B cell (primary cell): ENCODE measurements around the gene NANOS2. TPM values are rescaled to one million over a fixed set of nuclear protein-coding genes. Genes with fewer than 3 reads are reported as not detected.

ENCODE experiments used
- ATAC-seq: fragments of 200-7000 bp; cut with Tn5 transposase; one replicate; pipeline ENCODE4 v1.10.0; 2021; ENCODE audit warnings: low read depth, mild to moderate bottlenecking, moderate number of reproducible peaks, moderate library complexity
- CTCF ChIA-PET: fragments of 350-600 bp; sonication (Branson Sonifier 250); formaldehyde crosslinking; loops from one replicate; lab custom pipeline; 2021; ENCODE audit warnings: antibody characterized with exemption, inconsistent platforms; lab: Charles Lee
- POLR2A ChIA-PET: fragments of 350-600 bp; sonication (Branson Sonifier 250); formaldehyde crosslinking; loops from one replicate; lab custom pipeline; 2021; ENCODE audit warnings: antibody characterized with exemption; lab: Charles Lee
- DNase-seq: peaks from one replicate; pipeline ENCODE4 v3.0.0; 2013
- H2AFZ ChIP-seq: 2 replicates; pipeline ENCODE4 v1.6.1; 2012; ENCODE audit warnings: mild to moderate bottlenecking, low read depth, low read length; ENCODE audit not compliant: insufficient read depth, poor library complexity, severe bottlenecking
- H3K27ac ChIP-seq, 2 donors: 1 replicate in 1 of 2; 2 replicates in 1 of 2; pipeline ENCODE4 v1.5.1; 2012 to 2013; ENCODE audit warnings: low read length in 2 of 2, mild to moderate bottlenecking in 2 of 2, moderate library complexity in 1 of 2
- H3K27me3 ChIP-seq, 4 experiments: fragments of 200-600 bp in 1 of 4; sonication (generic) in 1 of 4; replicated peaks in 1 of 4; 1 replicate in 2 of 4; 2 replicates in 2 of 4; pipeline versions ENCODE4 v1.6.1 to v1.7.0; 2013 to 2016; ENCODE audit warnings: low read length in 3 of 4, mild to moderate bottlenecking in 2 of 4, mixed read lengths in 1 of 4, moderate library complexity in 1 of 4; ENCODE audit not compliant: insufficient read depth in 4 of 4, control insufficient read depth in 3 of 4; ENCODE audit errors: control extremely low read depth in 1 of 4
- H3K36me3 ChIP-seq, 2 experiments: replicated peaks in 1 of 2; 1 replicate in 1 of 2; 2 replicates in 1 of 2; pipeline versions ENCODE4 v1.6.1 to v1.7.1; 2013; ENCODE audit warnings: low read length in 1 of 2; ENCODE audit not compliant: insufficient read depth in 2 of 2, control insufficient read depth in 1 of 2; ENCODE audit errors: control extremely low read depth in 1 of 2, extremely low read depth in 1 of 2
- H3K4me1 ChIP-seq, 2 donors: fragments of 200-600 bp in 1 of 2; sonication (generic) in 1 of 2; 1 replicate in 1 of 2; 2 replicates in 1 of 2; pipeline versions ENCODE4 v1.5.1 to v1.6.1; 2013 to 2017; ENCODE audit warnings: low read length in 2 of 2; ENCODE audit not compliant: control insufficient read depth in 2 of 2, insufficient read depth in 2 of 2
- H3K4me2 ChIP-seq: replicated peaks from 2 replicates; pipeline ENCODE3; 2012; ENCODE audit warnings: mild to moderate bottlenecking, low read depth, low read length; ENCODE audit not compliant: poor library complexity, severe bottlenecking
- H3K4me3 ChIP-seq, 5 experiments: fragments of 200-600 bp in 1 of 5; sonication (generic) in 1 of 5; 1 replicate in 3 of 5; 2 replicates in 2 of 5; pipeline versions ENCODE4 v1.5.1 to v1.7.0; 2011 to 2016; ENCODE audit warnings: low read length in 4 of 5, mild to moderate bottlenecking in 4 of 5, low read depth in 2 of 5, control low read depth in 1 of 5, moderate library complexity in 1 of 5; ENCODE audit not compliant: insufficient read depth in 1 of 5; ENCODE audit errors: control extremely low read depth in 1 of 5, extremely low read depth in 1 of 5
- H3K79me2 ChIP-seq: fragments of 200-600 bp; sonication (generic); one replicate; pipeline ENCODE4 v1.6.0; 2016; ENCODE audit warnings: low read length; ENCODE audit not compliant: control insufficient read depth, insufficient read depth
- H3K9ac ChIP-seq: fragments of 200-600 bp; sonication (generic); 2 replicates; pipeline ENCODE4 v1.6.1; 2017; ENCODE audit warnings: mild to moderate bottlenecking, low read length, moderate library complexity
- H3K9me3 ChIP-seq, 3 donors: one replicate each; pipeline versions ENCODE4 v1.6.1 to v1.7.1; 2013; ENCODE audit warnings: low read length in 2 of 3; ENCODE audit not compliant: control insufficient read depth in 2 of 3, insufficient read depth in 1 of 3; ENCODE audit errors: control extremely low read depth in 1 of 3
- H4K20me1 ChIP-seq: 2 replicates; pipeline ENCODE4 v1.6.0; 2012; ENCODE audit warnings: mild to moderate bottlenecking, low read length; ENCODE audit not compliant: insufficient read depth, control insufficient read depth, poor library complexity, severe bottlenecking
- H3K27ac Mint-ChIP-seq: one replicate; pipeline ENCODE4 v1.8.0; 2021; ENCODE audit warnings: mixed read lengths
- H3K27me3 Mint-ChIP-seq: one replicate; pipeline ENCODE4 v1.8.0; 2021; ENCODE audit warnings: mixed read lengths
- H3K4me1 Mint-ChIP-seq: one replicate; pipeline ENCODE4 v1.8.0; 2021; ENCODE audit warnings: mixed read lengths
- H3K4me3 Mint-ChIP-seq: one replicate; pipeline ENCODE4 v1.8.0; 2021; ENCODE audit warnings: mixed read lengths
- H3K9me3 Mint-ChIP-seq: one replicate; pipeline ENCODE4 v1.8.0; 2022; ENCODE audit warnings: mixed read lengths; ENCODE audit not compliant: insufficient read depth
- CTCF ChIP-seq: fragments of 200-600 bp; IDR thresholded peaks from one replicate; pipeline ENCODE4 v1.8.0; 2022; ENCODE audit warnings: antibody characterized with exemption, mild to moderate bottlenecking
- EZH2 ChIP-seq: IDR thresholded peaks from 2 replicates; pipeline ENCODE4 v1.6.1; 2012; ENCODE audit warnings: borderline replicate concordance, low read depth, mild to moderate bottlenecking, moderate library complexity, low read length; ENCODE audit not compliant: insufficient read depth, poor library complexity, severe bottlenecking
- WGBS: methylation state at CpG from one replicate; pipeline ENCODE4 v1.1.5; 2013; ENCODE audit warnings: missing lambda C conversion rate; ENCODE audit not compliant: insufficient coverage; 5-methylcytosine and 5-hydroxymethylcytosine counted together
- intact Hi-C: fragments of 100-400 bp; cut with micrococcal nuclease; formaldehyde crosslinking; loops from one replicate; pipeline ENCODE4 v1.10.0; 2022
- polyA plus RNA-seq: library from polyadenylated mRNA; depleted of rRNA; stranded (reverse); fragments of >200 nt; gene quantifications from 2 replicates; pipeline ENCODE4 v1.2.3, GENCODE V29; 2012
- total RNA-seq, 2 donors: library from RNA; stranded (reverse); fragments of 120-200 nt in 1 of 2; gene quantifications; 1 replicate in 1 of 2; 2 replicates in 1 of 2; pipeline versions ENCODE4 v1.2.3 to v1.2.4, GENCODE V29; 2013 to 2022

Gene NANOS2
- total and polyA plus RNA-seq, 2 donors (not counting 1 experiment from before 2014, with no cell fraction given), result not detected

- ATAC-seq (no peak), DNase-seq (no peak)
- Mint-ChIP-seq H3K9me3 (no peaks in the 10 kb centered on the region), H3K27ac (no peak overlapping the region), H3K4me1 (no peaks in the 10 kb centered on the region), H3K27me3 (peaks cover 10% of the 10 kb centered on the region), H3K4me3 (no peak overlapping the region)
- ChIA-PET POLR2A (no interaction called here), CTCF (interaction anchor here (0.6 to 0.7 kb wide), 2 partner anchors 13 to 479 kb away, joined by 3 read pairs; no protein-coding TSS in a partner anchor)
- no peak overlapping the region for H3K27ac ChIP-seq
- H3K4me1 ChIP-seq, result no peaks in the 10 kb centered on the region
- no peaks in the 10 kb centered on the region for H3K79me2 ChIP-seq
- 50% methylated on average over 2 of the region's 4 CpGs for whole genome bisulfite sequencing
- no peak overlapping the region for H3K9ac ChIP-seq
- H3K36me3 ChIP-seq, result no peaks in the 10 kb centered on the region
- no peak overlapping the region for H3K4me2 ChIP-seq
- no peak for TF ChIP-seq EZH2
- TF ChIP-seq CTCF, result no peak
- no peak overlapping the region for H2AFZ ChIP-seq
- H3K9me3 ChIP-seq, result no peaks in the 10 kb centered on the region
- intact Hi-C loops, result no loop called here
- no peaks in the 10 kb centered on the region for H4K20me1 ChIP-seq
- H3K27me3 ChIP-seq, result peaks cover 0 to 7% (median 0%) of the 10 kb centered on the region in 4 experiments
- H3K4me3 ChIP-seq, result no peak overlapping the region
Measured at GRCh38 chr19:45918721-45919120, 4.1 kb upstream of the NANOS2 start.

- Histone ChIP-seq H4K20me1 (no peaks in the 10 kb centered on the region), H3K9ac (no peak overlapping the region), H3K79me2 (no peaks in the 10 kb centered on the region), H3K4me1 (no peaks in the 10 kb centered on the region), H3K36me3 (no peaks in the 10 kb centered on the region), H3K27me3 (peaks cover 0 to 15% (median 0%) of the 10 kb centered on the region in 4 experiments), H2AFZ (no peak overlapping the region), H3K9me3 (no peaks in the 10 kb centered on the region), H3K4me2 (no peak overlapping the region), H3K27ac (no peak overlapping the region), H3K4me3 (no peak overlapping the region)
- H3K4me3 Mint-ChIP-seq, result no peak overlapping the region
- no peak for DNase-seq
- CTCF ChIA-PET, result no interaction called here
- no peak for ATAC-seq
- POLR2A ChIA-PET, result interaction anchor here (0.6 kb wide), 1 partner anchor 650 kb away, joined by 3 read pairs; no protein-coding TSS in a partner anchor
- no peaks in the 10 kb centered on the region for H3K9me3 Mint-ChIP-seq
- no CpG with 5 or more reads among the region's 4 CpGs for WGBS
- intact Hi-C loops, result no loop called here
- H3K4me1 Mint-ChIP-seq, result no peaks in the 10 kb centered on the region
- TF ChIP-seq EZH2 (no peak), CTCF (no peak)
- H3K27me3 Mint-ChIP-seq, result peaks cover 19% of the 10 kb centered on the region
- no peak overlapping the region for H3K27ac Mint-ChIP-seq
Measured at GRCh38 chr19:45917421-45918091, 3.0 kb upstream of the NANOS2 start.
